ENCODE data around the gene ZNF280B. TPM values are rescaled to one million over a fixed set of nuclear protein-coding genes. Genes with fewer than 3 reads are reported as not detected.
"Not testable (repeated sequence)": the region's sequence is repeated elsewhere in the genome, so short reads cannot be mapped to it uniquely, and the experiment has no call there.

ZNF280B gene
- polyA plus RNA-seq, 4 donors, result 4.2 to 4.8 (median 4.6) TPM

DNA sequence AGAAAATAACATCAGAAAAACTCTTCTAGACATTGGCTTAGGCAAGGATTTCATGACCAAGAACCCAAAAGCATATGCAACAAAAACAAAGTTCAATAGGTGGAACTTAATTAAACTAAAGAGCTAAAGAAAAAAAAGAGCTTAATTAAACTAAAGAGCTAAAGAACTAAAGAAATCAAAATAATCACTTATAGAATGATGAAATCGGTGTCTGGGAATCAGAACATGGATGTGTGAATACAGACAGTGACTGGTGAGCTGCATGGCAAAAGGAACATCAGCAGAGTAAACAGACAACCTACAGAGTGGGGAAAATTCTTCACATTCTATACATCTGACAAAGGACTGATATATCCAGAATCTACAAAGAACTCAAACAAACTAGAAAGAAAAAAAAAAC, 41.4 kb downstream of the ZNF280B start:
- no peak for DNase-seq (ENCODE audit: low read depth in 4 of 4, low spot score in 3 of 4)

- no peak for DNase-seq (ENCODE audit: low read depth in 4 of 4, low spot score in 3 of 4)
These were observed 42.8 kb downstream of the ZNF280B start for GRCh38 chr22:22465782-22466181.

- DNase-seq (ENCODE audit: low read depth in 4 of 4, low spot score in 3 of 4), result no peak
These were observed 43.4 kb downstream of the ZNF280B start for GRCh38 chr22:22465094-22465602.

DNA sequence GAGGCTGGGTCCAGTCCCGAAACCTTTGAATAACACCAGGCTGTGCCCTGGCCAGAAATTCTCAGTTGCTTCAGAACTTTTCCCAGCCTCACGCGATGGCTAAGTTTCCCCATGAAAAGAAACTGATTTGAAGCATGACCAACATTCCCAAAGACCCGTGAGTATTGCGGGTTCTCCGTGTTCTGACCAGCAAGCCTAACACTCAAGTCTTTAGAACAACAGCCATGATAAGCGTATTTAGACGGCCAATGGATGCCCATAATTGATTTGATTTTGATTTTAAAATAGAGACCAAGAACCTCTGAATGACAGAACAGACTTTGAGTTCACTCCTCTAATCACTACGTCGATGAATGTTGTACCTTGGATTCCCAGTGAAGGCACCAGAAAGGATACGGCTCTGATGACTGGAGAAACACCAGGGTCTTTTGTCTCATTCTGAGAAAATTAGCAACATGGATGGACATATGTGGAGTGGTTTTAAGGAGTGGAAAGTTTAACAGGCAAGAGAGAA, 43.9 kb downstream of the ZNF280B start:
- no peak for DNase-seq (ENCODE audit: low read depth in 4 of 4, low spot score in 3 of 4)

DNA sequence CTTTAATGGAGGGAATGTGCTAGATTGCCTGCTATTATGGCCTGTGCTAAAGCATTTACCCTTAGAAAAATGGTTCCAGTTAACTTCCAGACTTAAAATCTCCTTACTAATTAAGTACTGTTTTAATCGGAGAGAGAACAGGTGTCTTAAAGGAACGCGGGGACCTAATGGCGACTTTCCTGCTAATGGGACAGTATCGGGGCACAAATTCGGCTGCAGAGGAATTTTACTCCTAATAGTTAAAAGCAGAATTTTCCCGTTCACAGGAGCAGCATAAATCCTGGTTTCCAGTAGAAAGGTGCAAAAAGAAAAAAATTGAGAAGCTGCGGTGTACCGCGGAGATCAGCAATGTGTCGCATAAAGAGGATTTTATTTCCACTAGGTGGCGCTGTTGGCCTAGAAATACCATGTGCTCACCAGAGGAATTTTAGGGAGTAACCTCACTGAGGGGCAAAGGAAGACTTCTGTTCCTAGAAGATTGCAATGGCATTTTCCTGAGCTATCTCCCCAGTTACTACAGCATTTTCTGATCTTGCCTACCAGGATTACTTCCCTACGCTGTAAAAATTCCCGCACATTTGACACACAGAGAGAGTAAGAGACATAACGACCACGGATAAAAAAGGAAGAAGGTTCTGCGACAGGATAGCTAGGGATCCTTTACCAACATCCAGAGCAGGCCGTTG, 44.5 kb downstream of the ZNF280B start:
- peak; percentile 55 to 72 (median 62) for DNase-seq (ENCODE audit: low read depth in 4 of 4, low spot score in 3 of 4)

DNA sequence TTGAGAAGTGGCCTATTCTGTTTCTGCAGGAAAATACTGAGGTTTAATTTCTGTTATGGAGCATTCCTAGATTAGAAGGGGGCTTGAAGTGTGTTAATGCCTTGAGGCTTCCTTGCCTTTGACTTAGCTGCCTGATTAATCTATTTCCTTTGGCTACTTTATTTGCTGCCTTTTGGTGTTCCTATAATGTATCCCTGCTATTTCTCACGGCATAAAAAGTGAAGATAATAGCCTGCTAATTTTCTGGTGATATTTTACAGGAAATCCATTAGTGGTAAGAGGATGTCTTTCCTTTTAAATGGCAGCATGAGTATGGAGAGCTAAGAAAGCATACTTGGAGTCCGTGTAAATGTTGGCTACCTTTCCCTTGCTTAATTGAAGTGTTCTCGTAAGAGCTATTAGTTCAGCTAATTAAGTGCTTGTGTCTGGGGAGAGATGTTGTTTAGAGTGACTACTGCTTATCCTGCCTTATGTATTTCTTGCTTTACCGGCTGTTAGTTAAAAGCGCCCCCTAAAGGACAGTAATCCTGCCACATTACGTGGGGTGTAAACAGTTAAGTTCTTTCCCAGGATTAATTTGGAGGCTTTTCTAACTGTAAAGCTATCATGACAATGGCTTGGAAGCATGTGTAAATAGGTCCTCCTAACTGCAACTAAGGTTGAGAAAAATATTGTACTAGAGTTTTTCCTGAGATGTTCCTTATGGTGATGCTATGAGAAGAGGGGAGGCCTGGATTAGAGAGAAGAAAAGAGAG, 45.6 kb downstream of the ZNF280B start:
- DNase-seq (ENCODE audit: low read depth in 4 of 4, low spot score in 3 of 4), result no peak

DNA sequence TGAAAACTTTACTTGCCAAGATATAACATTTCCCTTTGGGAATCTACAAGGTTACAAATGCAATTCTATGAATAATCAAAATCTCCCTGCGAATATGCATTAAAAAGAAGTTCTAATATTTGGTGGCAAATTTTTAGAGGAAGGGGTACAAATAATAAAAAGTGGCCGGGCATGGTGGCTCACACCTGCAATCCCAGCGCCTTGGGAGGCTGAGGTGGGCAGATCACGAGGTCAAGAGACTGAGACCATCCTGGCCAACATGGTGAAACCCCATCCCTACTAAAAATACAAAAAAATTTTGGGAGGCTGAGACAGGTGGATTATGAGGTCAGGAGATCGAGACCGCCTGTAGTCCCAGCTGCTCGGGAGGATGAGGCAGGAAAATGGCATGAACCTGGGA, 47.0 kb downstream of the ZNF280B start:
- DNase-seq (ENCODE audit: low read depth in 4 of 4, low spot score in 3 of 4), result no peak

- DNase-seq (ENCODE audit: low read depth in 4 of 4, low spot score in 3 of 4), result no peak
These were observed 47.4 kb downstream of the ZNF280B start for GRCh38 chr22:22461111-22461510.

- DNase-seq (ENCODE audit: low read depth in 4 of 4, low spot score in 3 of 4), result no peak
These were observed 47.9 kb downstream of the ZNF280B start for GRCh38 chr22:22460635-22461034.

DNA sequence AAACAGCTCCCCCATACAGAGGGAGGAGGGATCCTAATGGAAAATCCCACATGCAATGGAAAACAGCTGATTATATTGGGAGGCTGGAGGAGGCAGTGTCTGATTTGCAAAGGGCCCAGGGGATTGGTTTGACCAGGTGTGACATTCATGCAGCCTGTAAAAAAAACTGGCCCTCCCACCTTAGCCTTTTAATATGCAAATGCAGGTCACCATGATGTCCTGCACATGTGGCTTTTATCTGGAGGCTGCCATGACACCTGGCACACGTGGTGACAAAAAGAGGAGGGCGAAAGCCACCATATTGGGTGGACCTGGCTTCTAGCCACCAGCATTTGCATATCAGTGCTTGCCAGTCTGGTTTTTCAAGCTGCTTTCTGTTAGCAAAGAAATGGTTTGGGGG, 48.5 kb downstream of the ZNF280B start:
- DNase-seq (ENCODE audit: low read depth in 4 of 4, low spot score in 3 of 4), result no peak

DNA sequence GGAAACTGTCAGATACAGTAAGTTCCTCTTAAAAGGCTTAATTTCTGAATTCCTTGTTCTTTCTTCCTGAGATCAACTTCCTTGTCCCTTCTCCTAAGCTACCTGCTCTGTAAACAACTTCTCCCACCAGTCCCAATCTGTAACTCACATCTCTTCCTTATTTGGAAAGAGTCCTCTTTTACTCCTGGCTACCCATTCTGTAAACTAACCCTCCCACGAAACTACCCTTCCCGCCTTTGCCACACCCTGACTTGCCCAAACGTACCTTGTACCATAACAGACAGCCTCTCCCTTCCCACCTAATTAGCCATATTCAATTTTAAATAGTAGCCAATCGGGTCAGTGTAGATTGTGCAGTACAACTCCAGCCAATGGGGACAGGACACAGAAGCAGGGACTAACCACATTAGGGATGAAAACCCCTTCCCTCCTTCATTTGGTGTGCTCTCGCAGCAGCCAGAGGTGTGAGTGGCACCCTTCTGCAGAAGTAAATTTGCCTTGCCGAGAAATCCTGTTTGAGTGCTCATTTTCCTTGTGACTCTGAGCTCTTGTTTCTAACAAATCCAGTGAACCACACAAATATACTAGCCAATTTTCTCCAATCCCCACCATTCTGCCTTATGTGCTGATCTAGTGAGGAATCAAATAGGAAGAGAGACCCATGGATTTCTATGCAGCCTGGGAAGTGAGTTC, 49.5 kb downstream of the ZNF280B start:
- no peak for DNase-seq (ENCODE audit: low read depth in 4 of 4, low spot score in 3 of 4)

- no peak for DNase-seq (ENCODE audit: low read depth in 4 of 4, low spot score in 3 of 4)
These were observed 50.2 kb downstream of the ZNF280B start for GRCh38 chr22:22458387-22458786.

DNA sequence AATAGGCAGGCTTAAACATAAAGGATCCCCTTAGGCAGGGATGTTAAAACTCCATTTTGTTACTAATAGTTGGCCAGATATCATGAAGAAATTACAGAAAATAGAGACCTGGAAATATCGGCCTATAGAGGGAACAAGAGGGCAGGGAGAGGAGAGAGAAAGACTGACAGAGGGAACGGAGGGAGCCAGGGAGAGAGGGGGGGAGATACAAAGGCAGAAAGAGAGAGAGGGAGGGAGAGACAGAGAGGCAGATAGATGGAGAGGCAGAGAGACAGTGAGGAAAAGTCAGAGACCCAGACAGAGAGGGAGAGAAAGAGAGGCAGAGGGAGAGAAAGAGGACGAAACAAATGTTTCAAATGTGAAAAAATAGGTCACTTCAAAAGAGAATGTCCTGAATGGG, 53.5 kb downstream of the ZNF280B start:
- no peak for DNase-seq (ENCODE audit: low read depth in 4 of 4, low spot score in 3 of 4)

DNA sequence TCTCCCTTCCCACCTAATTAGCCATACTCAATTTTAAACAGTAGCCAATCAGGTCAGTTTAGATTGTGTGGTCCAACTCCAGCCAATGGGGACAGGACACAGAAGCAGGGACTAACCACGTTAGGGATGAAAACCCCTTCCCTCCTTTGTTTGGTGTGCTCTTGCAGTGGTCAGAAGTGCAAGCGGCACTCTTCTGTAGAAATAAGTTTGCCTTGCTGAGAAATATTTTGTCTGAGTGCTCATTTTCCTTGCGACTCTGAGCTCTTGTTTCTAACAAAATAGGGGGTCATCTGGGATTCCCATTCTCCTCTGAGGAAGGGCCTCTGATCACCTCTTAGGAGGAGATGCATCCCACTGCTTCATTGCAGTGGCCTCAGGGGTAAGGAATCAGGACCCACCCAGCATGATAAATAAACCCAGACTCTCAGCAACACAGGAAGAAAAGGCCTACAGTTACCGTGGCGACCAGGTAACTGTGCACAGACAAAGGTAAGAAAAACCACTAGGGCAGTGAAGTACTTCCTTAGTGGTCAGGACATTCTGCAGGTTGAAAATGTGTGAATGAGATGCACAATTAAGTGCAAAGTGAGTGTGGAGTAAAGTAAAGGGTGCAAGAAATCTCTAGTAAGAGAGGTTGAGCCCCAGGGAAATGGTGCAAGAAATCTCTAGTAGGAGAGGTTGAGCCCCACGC, 55.4 kb downstream of the ZNF280B start:
- no peak for DNase-seq (ENCODE audit: low read depth in 4 of 4, low spot score in 3 of 4)

DNA sequence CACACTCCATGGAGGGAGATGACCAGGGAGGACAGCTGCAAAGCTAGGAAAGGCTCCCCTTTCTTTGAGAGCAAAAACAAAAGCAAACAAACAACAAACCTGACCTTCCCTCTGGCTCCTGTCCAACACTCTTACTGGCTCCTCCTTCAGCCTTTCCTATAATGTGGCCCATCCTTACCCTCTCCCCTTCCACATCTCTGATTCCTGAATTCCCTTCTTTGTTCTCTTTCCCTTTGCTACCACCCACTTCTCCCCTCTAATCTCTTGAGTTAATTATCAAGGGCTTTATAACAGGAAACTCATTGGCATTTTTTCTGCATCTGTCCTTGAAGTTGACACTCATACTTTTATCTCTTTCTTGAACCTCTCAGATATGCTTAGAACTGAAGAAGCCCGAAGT, 56.3 kb downstream of the ZNF280B start:
- DNase-seq (ENCODE audit: low read depth in 4 of 4, low spot score in 3 of 4), result no peak

DNA sequence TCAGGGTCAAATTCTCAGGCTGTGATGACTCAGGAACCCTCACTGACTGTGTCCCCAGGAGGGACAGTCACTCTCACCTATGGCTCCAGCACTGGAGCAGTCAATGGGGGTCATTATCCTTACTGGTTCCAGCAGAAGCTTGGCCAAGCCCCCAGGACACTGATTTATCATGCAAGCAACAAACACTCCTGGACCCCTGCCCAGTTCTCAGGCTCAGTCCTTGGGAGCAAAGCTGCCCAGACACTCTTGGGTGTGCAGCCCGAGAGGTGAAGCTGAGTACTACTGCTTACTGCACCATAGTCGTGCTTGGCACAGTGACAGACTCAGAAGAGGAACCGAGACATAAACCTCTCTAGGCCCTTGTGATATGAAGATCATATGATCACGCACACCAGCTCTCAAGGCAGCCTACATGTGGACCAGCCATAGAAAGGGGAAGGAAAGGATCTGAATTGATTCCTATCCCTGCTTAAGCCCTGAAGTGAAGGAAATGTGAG, 58.2 kb downstream of the ZNF280B start:
- DNase-seq (ENCODE audit: low read depth in 4 of 4, low spot score in 3 of 4), result no peak

DNA sequence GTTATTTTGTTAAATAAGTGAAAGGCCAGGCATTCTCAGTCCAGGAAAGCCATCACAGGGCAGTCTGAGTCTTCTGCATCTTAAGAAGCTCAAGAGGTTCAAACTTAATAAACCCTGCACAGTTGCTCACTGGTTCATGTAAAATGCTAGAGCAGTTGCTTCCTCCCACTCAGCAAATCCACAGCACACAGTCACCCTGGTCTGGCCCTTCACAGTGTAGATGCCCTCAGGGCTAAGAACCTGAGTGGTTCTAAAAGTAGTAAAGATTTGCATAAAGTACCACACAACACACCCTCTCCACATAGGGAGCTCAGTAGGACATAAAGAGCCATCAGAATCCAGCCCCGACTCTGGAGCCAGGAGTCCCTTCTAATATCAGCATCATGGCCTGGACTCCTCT, 58.7 kb downstream of the ZNF280B start:
- no peak for DNase-seq (ENCODE audit: low read depth in 4 of 4, low spot score in 3 of 4)

DNA sequence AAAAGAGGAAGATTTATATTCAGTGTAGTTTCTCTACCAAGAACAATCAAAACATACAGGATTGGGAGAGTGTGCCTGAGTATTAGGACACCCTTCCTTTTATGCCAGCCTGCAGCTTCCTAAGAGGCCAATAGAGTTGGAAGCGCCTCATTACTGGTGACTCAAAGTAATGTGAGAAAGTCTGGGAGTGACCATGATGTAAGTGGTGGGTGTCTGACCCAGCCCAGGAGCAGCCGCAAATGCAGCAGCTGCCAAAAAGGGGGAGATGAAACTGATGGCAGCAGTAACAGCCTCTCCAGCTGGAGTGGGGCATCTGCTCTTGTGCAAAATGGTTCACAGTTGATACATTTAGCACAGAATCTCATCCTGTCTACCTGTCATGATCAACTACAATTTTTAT, 62.0 kb downstream of the ZNF280B start:
- DNase-seq (ENCODE audit: low read depth in 4 of 4, low spot score in 3 of 4), result no peak

- DNase-seq (ENCODE audit: low read depth in 4 of 4, low spot score in 3 of 4), result not testable (repeated sequence)
These were observed 64.4 kb downstream of the ZNF280B start for GRCh38 chr22:22444007-22444589.

All from right renal pelvis (tissue), 4 donors.